ENCODE data around the gene ATP2A3. TPM values are rescaled to one million over a fixed set of nuclear protein-coding genes. Genes with fewer than 3 reads are reported as not detected.

The ATP2A3 gene
- total RNA-seq, 1 experiment from 2014 or later = 13.3 TPM

GRCh38 chr17:3891626-3892094, 72.6 kb downstream of the ATP2A3 start:
- Histone ChIP-seq H3K79me1 (ENCODE audit: insufficient read depth, low read depth, low read length, poor library complexity, severe bottlenecking) (no peaks in the 10 kb centered on the region), H3K27ac (ENCODE audit: insufficient read length, low read depth, low read length) (no peak overlapping the region), H3K27me3 (ENCODE audit: insufficient read depth, low read length) (no peaks in the 10 kb centered on the region; the same call in 1 of the 2 replicates), H2AFZ (ENCODE audit: low read length) (no peak overlapping the region), H3K4me1 (ENCODE audit: insufficient read depth, low read length) (peaks cover 2% of the 10 kb centered on the region; the same call in 1 of the 2 replicates), H2BK15ac (ENCODE audit: low read depth, low read length) (no peak overlapping the region), H3K23me2 (ENCODE audit: insufficient read length, low read depth, low read length, poor library complexity, severe bottlenecking) (peaks cover 6% of the 10 kb centered on the region), H3K4ac (ENCODE audit: low read depth, low read length) (no peak overlapping the region), H3K4me2 (ENCODE audit: insufficient read depth, insufficient read length, low read length) (peak overlapping the region; percentile 47), H2BK20ac (ENCODE audit: low read depth, low read length, poor library complexity, severe bottlenecking) (no peak overlapping the region), H2BK5ac (ENCODE audit: insufficient read length, low read length) (no peak overlapping the region), H2AK5ac (ENCODE audit: insufficient read length, low read length) (no peak overlapping the region), H4K91ac (ENCODE audit: insufficient read length, low read depth, low read length) (no peak overlapping the region), H4K5ac (ENCODE audit: insufficient read length, low read depth, low read length) (no peak overlapping the region), H3K79me2 (ENCODE audit: insufficient read depth, low read length) (no peaks in the 10 kb centered on the region), H4K20me1 (ENCODE audit: control insufficient read depth, insufficient read depth, insufficient read length) (no peaks in the 10 kb centered on the region), H2BK120ac (ENCODE audit: low read depth, low read length, poor library complexity, severe bottlenecking) (no peak overlapping the region), H4K8ac (replicated peaks; ENCODE audit: insufficient read length, low read depth, low read length) (no peak overlapping the region), H3K14ac (ENCODE audit: insufficient read depth, low read length) (no peak overlapping the region; the same call in 1 of the 2 replicates), H2BK12ac (ENCODE audit: insufficient read length, low read depth, low read length) (no peak overlapping the region), H3T11ph (ENCODE audit: low read length) (no peak overlapping the region), H3K9ac (ENCODE audit: extremely low read depth, insufficient read length, low read length) (no peak overlapping the region), H3K18ac (ENCODE audit: insufficient read length, low read depth, low read length) (no peak overlapping the region), H3K23ac (ENCODE audit: insufficient read length, low read depth, low read length) (no peak overlapping the region), H3K9me3 (ENCODE audit: control insufficient read depth, low read depth, low read length) (no peaks in the 10 kb centered on the region), H3K56ac (ENCODE audit: insufficient read length, low read depth, low read length) (no peak overlapping the region)
- H3K27ac Mint-ChIP-seq = no peak overlapping the region
- peaks cover 12% of the 10 kb centered on the region for H3K27me3 Mint-ChIP-seq (ENCODE audit: low read depth)
- H3K4me3 Mint-ChIP-seq = peak overlapping the region; percentile 77
- no peak for DNase-seq
- no peak for TF ChIP-seq CTCF (conservative IDR thresholded peaks at IDR 0.05)
- WGBS (ENCODE audit: extremely low coverage, insufficient read length, low lambda C conversion rate) = no CpG with 5 or more reads among the region's 12 CpGs
- no peaks in the 10 kb centered on the region for H3K9me3 Mint-ChIP-seq
- H3K36me3 Mint-ChIP-seq (ENCODE audit: insufficient read depth in 1 of 3, low read depth in 3 of 3) = no peaks in the 10 kb centered on the region
- peaks cover 32 to 54% of the 10 kb centered on the region in 2 experiments for H3K4me1 Mint-ChIP-seq

Data from H9 (cell line).